GM18507 (cell line): ENCODE measurements around the gene HOTAIR.

Source experiments
- DNase-seq: peaks from one replicate; pipeline ENCODE4 v3.0.0; 2011; ENCODE audit warnings: low read depth; ENCODE audit not compliant: insufficient read length; ENCODE audit errors: extremely low spot score
- FAIRE-seq: peaks from 2 replicates; lab custom pipeline; 2011; peaks lifted over from hg19 to GRCh38; lab: Jason Lieb, UNC

Gene HOTAIR

GRCh38 chr12:53938326-53939140, 36.2 kb downstream of the HOTAIR start, which contains the start of gene HOXC13:
Gene HOXC13, plus strand, starts transcription at chr12:53938831. Its CDS starts 76 bp downstream, at chr12:53938907.
- DNase-seq (no peak), FAIRE-seq (no peak)

- FAIRE-seq: no peak
Observed at GRCh38 chr12:53937596-53938325, 37.0 kb downstream of the HOTAIR start.

GRCh38 chr12:53937099-53937498, 37.7 kb downstream of the HOTAIR start:
- no peak for FAIRE-seq
- no peak for DNase-seq

More at GRCh38 chr12:53937596-53938325, 37.0 kb downstream of the HOTAIR start:
- no peak for DNase-seq

- DNase-seq (no peak), FAIRE-seq (no peak)
Observed at GRCh38 chr12:53935383-53936341, 39.1 kb downstream of the HOTAIR start.

GRCh38 chr12:53932915-53933314, 41.8 kb downstream of the HOTAIR start:
- FAIRE-seq (no peak), DNase-seq (no peak)

- no peak for DNase-seq
- FAIRE-seq: no peak
Observed at GRCh38 chr12:53931844-53932581, 42.7 kb downstream of the HOTAIR start.

GRCh38 chr12:53930591-53931255, 44.0 kb downstream of the HOTAIR start:
- FAIRE-seq (no peak), DNase-seq (no peak)

- DNase-seq: no peak
- no peak for FAIRE-seq
Observed at GRCh38 chr12:53929527-53929926, 45.2 kb downstream of the HOTAIR start.

- FAIRE-seq (no peak), DNase-seq (no peak)
Observed at GRCh38 chr12:53928054-53928835, 46.5 kb downstream of the HOTAIR start.

GRCh38 chr12:53927220-53928029, 47.3 kb downstream of the HOTAIR start:
- DNase-seq (no peak), FAIRE-seq (no peak)

GRCh38 chr12:53924521-53925405, 50.0 kb downstream of the HOTAIR start:
- no peak for DNase-seq
- no peak for FAIRE-seq

- FAIRE-seq (no peak), DNase-seq (no peak)
Observed at GRCh38 chr12:53916788-53917655, 57.7 kb downstream of the HOTAIR start.
